ENCODE data around the gene UBL3.

Gene UBL3

GRCh38 chr13:29850213-29850898, at the start of gene UBL3:
Gene UBL3 (minus strand): TSS chr13:29850617. CDS start chr13:29849538, 1,079 bp downstream.
- peak; percentile 91 for DNase-seq (ENCODE audit: low read depth)

- no peak for DNase-seq (ENCODE audit: low read depth)
Observed at GRCh38 chr13:29897102-29897501, 46.7 kb upstream of the UBL3 start.

GRCh38 chr13:29893438-29893837, 43.0 kb upstream of the UBL3 start:
- DNase-seq (ENCODE audit: low read depth): no peak

- no peak for DNase-seq (ENCODE audit: low read depth)
Observed at GRCh38 chr13:29892151-29892550, 41.7 kb upstream of the UBL3 start.

- no peak for DNase-seq (ENCODE audit: low read depth)
Observed at GRCh38 chr13:29889111-29889510, 38.7 kb upstream of the UBL3 start.

- DNase-seq (ENCODE audit: low read depth): no peak
Observed at GRCh38 chr13:29888306-29888705, 37.9 kb upstream of the UBL3 start.

GRCh38 chr13:29887686-29888085, 37.3 kb upstream of the UBL3 start:
- DNase-seq (ENCODE audit: low read depth): no peak

- DNase-seq (ENCODE audit: low read depth): no peak
Observed at GRCh38 chr13:29887030-29887557, 36.7 kb upstream of the UBL3 start.

- no peak for DNase-seq (ENCODE audit: low read depth)
Observed at GRCh38 chr13:29886446-29886845, 36.0 kb upstream of the UBL3 start.

- DNase-seq (ENCODE audit: low read depth): no peak
Observed at GRCh38 chr13:29885989-29886388, 35.6 kb upstream of the UBL3 start.

- DNase-seq (ENCODE audit: low read depth): no peak
Observed at GRCh38 chr13:29884671-29885430, 34.4 kb upstream of the UBL3 start.

- DNase-seq (ENCODE audit: low read depth): no peak
Observed at GRCh38 chr13:29883941-29884518, 33.6 kb upstream of the UBL3 start.

GRCh38 chr13:29882076-29882475, 31.7 kb upstream of the UBL3 start:
- no peak for DNase-seq (ENCODE audit: low read depth)

GRCh38 chr13:29878101-29878500, 27.7 kb upstream of the UBL3 start:
- DNase-seq (ENCODE audit: low read depth): no peak

GRCh38 chr13:29877456-29878078, 27.1 kb upstream of the UBL3 start:
- no peak for DNase-seq (ENCODE audit: low read depth)

GRCh38 chr13:29875646-29876045, 25.2 kb upstream of the UBL3 start:
- no peak for DNase-seq (ENCODE audit: low read depth)

- DNase-seq (ENCODE audit: low read depth): no peak
Observed at GRCh38 chr13:29868581-29868980, 18.2 kb upstream of the UBL3 start.

GRCh38 chr13:29865934-29866333, 15.5 kb upstream of the UBL3 start:
- DNase-seq (ENCODE audit: low read depth): no peak

- DNase-seq (ENCODE audit: low read depth): no peak
Observed at GRCh38 chr13:29861694-29862110, 11.3 kb upstream of the UBL3 start.

- DNase-seq (ENCODE audit: low read depth): no peak
Observed at GRCh38 chr13:29859971-29860370, 9.6 kb upstream of the UBL3 start.

GRCh38 chr13:29858667-29859066, 8.2 kb upstream of the UBL3 start:
- no peak for DNase-seq (ENCODE audit: low read depth)

GRCh38 chr13:29858231-29858630, 7.8 kb upstream of the UBL3 start:
- DNase-seq (ENCODE audit: low read depth): no peak

- DNase-seq (ENCODE audit: low read depth): no peak
Observed at GRCh38 chr13:29857085-29857484, 6.7 kb upstream of the UBL3 start.

All from activated gamma-delta T cell treated with anti-CD3 and anti-CD28 coated beads, Interleukin-2, amount 50 U/mL, for 16 hours (primary cell).